CD14-positive monocyte (primary cell): ENCODE results near the gene TRAK2. TPM values are rescaled to one million over a fixed set of nuclear protein-coding genes. Genes with fewer than 3 reads are reported as not detected.

Experiments
- DNase-seq, 3 donors: peaks; one replicate each; pipeline ENCODE4 v3.0.0-alpha.2; 2011 to 2022
- H2AFZ ChIP-seq: 2 replicates; pipeline ENCODE4 v1.6.0; 2012; ENCODE audit warnings: mild to moderate bottlenecking, low read depth, low read length, inconsistent platforms; ENCODE audit not compliant: insufficient read depth, poor library complexity, severe bottlenecking
- H3K27ac ChIP-seq, 2 donors: 1 replicate in 1 of 2; 2 replicates in 1 of 2; pipeline ENCODE4 v1.5.1; 2012 to 2013; ENCODE audit warnings: low read length in 2 of 2, control low read depth in 1 of 2, inconsistent platforms in 1 of 2, low read depth in 1 of 2, mild to moderate bottlenecking in 1 of 2
- H3K27me3 ChIP-seq, 2 donors: one replicate each; pipeline versions ENCODE4 v1.6.0 to v1.6.1; 2011 to 2013; ENCODE audit warnings: low read length in 2 of 2; ENCODE audit not compliant: control insufficient read depth in 2 of 2, insufficient read depth in 2 of 2
- H3K36me3 ChIP-seq, 2 donors: replicated peaks in 1 of 2; 1 replicate in 1 of 2; 2 replicates in 1 of 2; pipeline versions ENCODE4 v1.5.1 to v1.6.1; 2012 to 2013; ENCODE audit warnings: low read length in 2 of 2, control low read depth in 1 of 2, inconsistent platforms in 1 of 2, mild to moderate bottlenecking in 1 of 2; ENCODE audit not compliant: insufficient read depth in 2 of 2, control insufficient read depth in 1 of 2
- H3K4me1 ChIP-seq, 2 donors: 1 replicate in 1 of 2; 2 replicates in 1 of 2; pipeline versions ENCODE4 v1.5.1 to v1.6.1; 2012 to 2013; ENCODE audit warnings: low read length in 2 of 2, control low read depth in 1 of 2, inconsistent platforms in 1 of 2, mild to moderate bottlenecking in 1 of 2, moderate library complexity in 1 of 2; ENCODE audit not compliant: insufficient read depth in 2 of 2, control insufficient read depth in 1 of 2
- H3K4me2 ChIP-seq: replicated peaks from 2 replicates; pipeline ENCODE3; 2012; ENCODE audit warnings: low read length, moderate library complexity, mild to moderate bottlenecking; ENCODE audit not compliant: poor library complexity, severe bottlenecking; ENCODE audit errors: extremely low read depth
- H3K4me3 ChIP-seq, 3 experiments: fragments of 200-600 bp in 1 of 3; sonication (generic) in 1 of 3; replicated peaks in 1 of 3; 1 replicate in 2 of 3; 2 replicates in 1 of 3; pipeline ENCODE4 v1.5.1; 2011 to 2013; ENCODE audit warnings: low read length in 3 of 3, mild to moderate bottlenecking in 3 of 3, control low read depth in 2 of 3, low read depth in 2 of 3, inconsistent platforms in 1 of 3, moderate library complexity in 1 of 3
- H3K79me2 ChIP-seq: 2 replicates; pipeline ENCODE4 v1.6.0; 2012; ENCODE audit warnings: mild to moderate bottlenecking, control low read depth, inconsistent platforms, low read length, moderate library complexity; ENCODE audit not compliant: insufficient read depth
- H3K9ac ChIP-seq: 2 replicates; pipeline ENCODE4 v1.6.0; 2017; ENCODE audit warnings: low read length, mild to moderate bottlenecking; ENCODE audit not compliant: insufficient read depth, poor library complexity, severe bottlenecking
- H3K9me3 ChIP-seq, 2 donors: replicated peaks in 1 of 2; 1 replicate in 1 of 2; 2 replicates in 1 of 2; pipeline versions ENCODE4 v1.5.1 to v1.6.1; 2012 to 2013; ENCODE audit warnings: low read length in 2 of 2, control low read depth in 1 of 2; ENCODE audit not compliant: control insufficient read depth in 1 of 2, insufficient read depth in 1 of 2
- H4K20me1 ChIP-seq: 2 replicates; pipeline ENCODE4 v1.6.0; 2012; ENCODE audit warnings: mild to moderate bottlenecking, low read length, control low read depth, moderate library complexity; ENCODE audit not compliant: insufficient read depth
- H3K27ac Mint-ChIP-seq, 7 donors: one replicate each; pipeline ENCODE4 v1.8.0; 2020; ENCODE audit warnings: mild to moderate bottlenecking in 7 of 7, mixed read lengths in 7 of 7, moderate library complexity in 6 of 7, inconsistent platforms in 2 of 7
- H3K27me3 Mint-ChIP-seq, 3 donors: one replicate each; pipeline ENCODE4 v1.8.0; 2021 to 2022; ENCODE audit warnings: low read depth in 3 of 3, mild to moderate bottlenecking in 3 of 3, mixed read lengths in 3 of 3, moderate library complexity in 3 of 3, inconsistent platforms in 1 of 3
- H3K36me3 Mint-ChIP-seq, 2 donors: one replicate each; pipeline ENCODE4 v1.8.0; 2020; ENCODE audit warnings: mixed read lengths in 2 of 2, inconsistent platforms in 1 of 2, mild to moderate bottlenecking in 1 of 2
- H3K4me1 Mint-ChIP-seq: one replicate; pipeline ENCODE4 v1.8.0; 2020; ENCODE audit warnings: mild to moderate bottlenecking, mixed read lengths
- H3K4me3 Mint-ChIP-seq, 2 donors: one replicate each; pipeline ENCODE4 v1.8.0; 2020; ENCODE audit warnings: mild to moderate bottlenecking in 2 of 2, mixed read lengths in 2 of 2, moderate library complexity in 1 of 2
- H3K9me3 Mint-ChIP-seq, 7 donors: one replicate each; pipeline ENCODE4 v1.8.0; 2020 to 2022; ENCODE audit warnings: mixed read lengths in 7 of 7, mild to moderate bottlenecking in 6 of 7, moderate library complexity in 6 of 7, inconsistent platforms in 2 of 7
- CTCF ChIP-seq: fragments of 200-600 bp; IDR thresholded peaks from one replicate; pipeline ENCODE4 v1.8.0; 2022; ENCODE audit warnings: antibody characterized with exemption, mild to moderate bottlenecking
- WGBS: methylation state at CpG from one replicate; pipeline ENCODE4 v1.1.5; 2013; ENCODE audit warnings: missing lambda C conversion rate; ENCODE audit not compliant: insufficient coverage; 5-methylcytosine and 5-hydroxymethylcytosine counted together
- intact Hi-C, 2 donors: fragments of 100-400 bp; cut with micrococcal nuclease; formaldehyde crosslinking; loops; one replicate each; pipeline versions ENCODE4 v1.15.0 to v1.15.1; 2023
- polyA plus RNA-seq, 3 donors: library from polyadenylated mRNA; depleted of rRNA in 1 of 3; unstranded in 2 of 3; stranded (reverse) in 1 of 3; fragments of 300-500 nt in 2 of 3; fragments of >200 nt in 1 of 3; fragmentation: Illumina TruSeq in 2 of 3; gene quantifications; 1 replicate in 2 of 3; 2 replicates in 1 of 3; pipeline ENCODE4 v1.2.3, GENCODE V29; 2012 to 2021

TRAK2 gene
- polyA plus RNA-seq, 3 donors, result 7.6 to 16.8 (median 15.3) TPM

GRCh38 chr2:201407265-201407664, 44.0 kb downstream of the TRAK2 start:
- Histone ChIP-seq H3K9ac (no peak overlapping the region), H2AFZ (no peak overlapping the region), H3K79me2 (no peaks in the 10 kb centered on the region), H3K27ac (peak overlapping the region in 1 of 2 donors; percentile 13), H3K36me3 (peaks cover 6 to 33% of the 10 kb centered on the region in 2 donors), H3K4me3 (no peak overlapping the region), H3K4me2 (no peak overlapping the region), H3K27me3 (no peaks in the 10 kb centered on the region), H3K9me3 (no peaks in the 10 kb centered on the region), H4K20me1 (no peaks in the 10 kb centered on the region), H3K4me1 (peaks cover 3 to 9% of the 10 kb centered on the region in 2 donors)
- Mint-ChIP-seq H3K9me3 (peaks cover 0 to 2% (median 0%) of the 10 kb centered on the region in 7 donors), H3K4me1 (peaks cover 13% of the 10 kb centered on the region), H3K27me3 (peaks cover 0 to 2% (median 0%) of the 10 kb centered on the region in 3 donors), H3K36me3 (peaks cover 26 to 39% of the 10 kb centered on the region in 2 donors), H3K27ac (no peak overlapping the region), H3K4me3 (no peak overlapping the region)
- intact Hi-C loops, result no loop called here
- WGBS, result no CpG with 5 or more reads among the region's 2 CpGs
- no peak for DNase-seq
- TF ChIP-seq CTCF, result no peak

GRCh38 chr2:201406077-201406662, 45.1 kb downstream of the TRAK2 start:
- no CpG with 5 or more reads among the region's 3 CpGs for WGBS
- Histone ChIP-seq H4K20me1 (no peaks in the 10 kb centered on the region), H3K79me2 (no peaks in the 10 kb centered on the region), H3K9ac (no peak overlapping the region), H2AFZ (no peak overlapping the region), H3K4me3 (no peak overlapping the region), H3K9me3 (no peaks in the 10 kb centered on the region), H3K27me3 (no peaks in the 10 kb centered on the region), H3K27ac (peak overlapping the region in 1 of 2 donors; percentile 13), H3K4me2 (no peak overlapping the region), H3K4me1 (peaks cover 3 to 9% of the 10 kb centered on the region in 2 donors), H3K36me3 (peaks cover 3 to 28% of the 10 kb centered on the region in 2 donors)
- Mint-ChIP-seq H3K36me3 (peaks cover 22 to 37% of the 10 kb centered on the region in 2 donors), H3K27me3 (peaks cover 0 to 2% (median 0%) of the 10 kb centered on the region in 3 donors), H3K27ac (peak overlapping the region in 2 of 7 donors; percentile 12 to 50), H3K9me3 (peaks cover 0 to 2% (median 0%) of the 10 kb centered on the region in 7 donors), H3K4me1 (peaks cover 13% of the 10 kb centered on the region), H3K4me3 (no peak overlapping the region)
- intact Hi-C loops, result no loop called here
- TF ChIP-seq CTCF, result no peak
- peak in 1 of 3 donors; percentile 4 for DNase-seq
